ENCODE results near the gene ESF1. TPM values are rescaled to one million over a fixed set of nuclear protein-coding genes. Genes with fewer than 3 reads are reported as not detected.

The ESF1 gene
- total and polyA plus RNA-seq, 9 of the 15 experiments (the other 6 are each of a cell fraction or from before 2014, with no cell fraction given) = 7.0 to 30.4 (median 18.6) TPM

DNA sequence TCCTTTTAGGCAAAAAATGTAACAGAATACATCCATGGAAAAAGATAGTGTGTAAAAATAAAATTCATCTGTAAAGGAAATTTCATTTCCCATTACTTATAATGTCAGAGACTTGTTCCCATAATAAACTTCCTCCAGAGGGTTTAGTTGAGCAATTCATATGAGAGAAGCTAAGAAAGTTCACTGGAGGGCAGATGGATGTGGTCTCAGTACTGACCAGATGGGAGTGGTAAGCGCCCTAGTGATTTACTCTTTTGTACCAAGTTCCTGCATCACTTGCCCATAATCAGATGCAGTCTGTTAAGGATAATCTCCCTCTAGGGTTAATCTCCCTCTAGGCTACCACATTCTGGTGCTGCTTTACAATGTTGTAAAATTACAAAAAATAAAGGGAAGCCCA, 61.7 kb downstream of the ESF1 start:
- BruUV-seq (replicated peaks) = no TSS peak
- in situ Hi-C loops (cut with MboI) = no loop called here
- H3K36me3 ChIP-seq (ENCODE audit: control insufficient read depth, insufficient read depth, low read length) = peaks cover 62% of the 10 kb centered on the region

More for the DNA sequence above, 61.7 kb downstream of the ESF1 start:
- Histone ChIP-seq H3K79me2 (ENCODE audit: control insufficient read depth, insufficient read depth, low read length) (no peaks in the 10 kb centered on the region), H3K4me3 (no peak overlapping the region), H3K9me3 (replicated peaks; ENCODE audit: control insufficient read depth, insufficient read depth, low read depth, low read length) (no peaks in the 10 kb centered on the region), H3K9ac (ENCODE audit: insufficient read depth in 1 of 2, low read depth in 2 of 2, low read length in 2 of 2) (no peak overlapping the region), H3K27ac (ENCODE audit: extremely low read depth, low read depth, low read length) (no peak overlapping the region), H4K20me1 (replicated peaks; ENCODE audit: control insufficient read depth, insufficient read depth, low read length) (no peaks in the 10 kb centered on the region), H3K9me1 (ENCODE audit: control insufficient read depth, insufficient read depth, low read length) (no peaks in the 10 kb centered on the region), H3K27me3 (ENCODE audit: control insufficient read depth in 2 of 2, insufficient read depth in 2 of 2, low read length in 2 of 2) (no peaks in the 10 kb centered on the region), H3K4me1 (replicated peaks in 1 of 2; ENCODE audit: control insufficient read depth in 2 of 2, insufficient read depth in 2 of 2, low read length in 2 of 2) (no peaks in the 10 kb centered on the region), H3K4me2 (ENCODE audit: insufficient read depth, low read length) (no peak overlapping the region), H2AFZ (ENCODE audit: low read depth, low read length) (no peak overlapping the region)
- ChIA-PET POLR2A (no interaction called here), CTCF (ENCODE audit: low intra/inter-chr PET ratio) (no interaction called here)
- no peak for FAIRE-seq
- no peak for DNase-seq (ENCODE audit: extremely low read depth in 1 of 4, low spot score in 3 of 4)
- TF ChIP-seq ZNF124 (CRISPR knock-in tag; IDR thresholded peaks at IDR 0.05) (no peak), ZC3H4 (CRISPR knock-in tag; IDR thresholded peaks at IDR 0.05; ENCODE audit: borderline replicate concordance) (no peak), CBX5 (IDR thresholded peaks at IDR 0.05; ENCODE audit: borderline replicate concordance, low read depth) (no peak)
- TF ChIP-seq, protein P1, sequence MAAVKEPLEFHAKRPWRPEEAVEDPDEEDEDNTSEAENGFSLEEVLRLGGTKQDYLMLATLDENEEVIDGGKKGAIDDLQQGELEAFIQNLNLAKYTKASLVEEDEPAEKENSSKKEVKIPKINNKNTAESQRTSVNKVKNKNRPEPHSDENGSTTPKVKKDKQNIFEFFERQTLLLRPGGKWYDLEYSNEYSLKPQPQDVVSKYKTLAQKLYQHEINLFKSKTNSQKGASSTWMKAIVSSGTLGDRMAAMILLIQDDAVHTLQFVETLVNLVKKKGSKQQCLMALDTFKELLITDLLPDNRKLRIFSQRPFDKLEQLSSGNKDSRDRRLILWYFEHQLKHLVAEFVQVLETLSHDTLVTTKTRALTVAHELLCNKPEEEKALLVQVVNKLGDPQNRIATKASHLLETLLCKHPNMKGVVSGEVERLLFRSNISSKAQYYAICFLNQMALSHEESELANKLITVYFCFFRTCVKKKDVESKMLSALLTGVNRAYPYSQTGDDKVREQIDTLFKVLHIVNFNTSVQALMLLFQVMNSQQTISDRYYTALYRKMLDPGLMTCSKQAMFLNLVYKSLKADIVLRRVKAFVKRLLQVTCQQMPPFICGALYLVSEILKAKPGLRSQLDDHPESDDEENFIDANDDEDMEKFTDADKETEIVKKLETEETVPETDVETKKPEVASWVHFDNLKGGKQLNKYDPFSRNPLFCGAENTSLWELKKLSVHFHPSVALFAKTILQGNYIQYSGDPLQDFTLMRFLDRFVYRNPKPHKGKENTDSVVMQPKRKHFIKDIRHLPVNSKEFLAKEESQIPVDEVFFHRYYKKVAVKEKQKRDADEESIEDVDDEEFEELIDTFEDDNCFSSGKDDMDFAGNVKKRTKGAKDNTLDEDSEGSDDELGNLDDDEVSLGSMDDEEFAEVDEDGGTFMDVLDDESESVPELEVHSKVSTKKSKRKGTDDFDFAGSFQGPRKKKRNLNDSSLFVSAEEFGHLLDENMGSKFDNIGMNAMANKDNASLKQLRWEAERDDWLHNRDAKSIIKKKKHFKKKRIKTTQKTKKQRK (IDR thresholded peaks at IDR 0.05; ENCODE audit: borderline replicate concordance, low read depth, low read length) = no peak
- TF ChIP-seq, protein P2, sequence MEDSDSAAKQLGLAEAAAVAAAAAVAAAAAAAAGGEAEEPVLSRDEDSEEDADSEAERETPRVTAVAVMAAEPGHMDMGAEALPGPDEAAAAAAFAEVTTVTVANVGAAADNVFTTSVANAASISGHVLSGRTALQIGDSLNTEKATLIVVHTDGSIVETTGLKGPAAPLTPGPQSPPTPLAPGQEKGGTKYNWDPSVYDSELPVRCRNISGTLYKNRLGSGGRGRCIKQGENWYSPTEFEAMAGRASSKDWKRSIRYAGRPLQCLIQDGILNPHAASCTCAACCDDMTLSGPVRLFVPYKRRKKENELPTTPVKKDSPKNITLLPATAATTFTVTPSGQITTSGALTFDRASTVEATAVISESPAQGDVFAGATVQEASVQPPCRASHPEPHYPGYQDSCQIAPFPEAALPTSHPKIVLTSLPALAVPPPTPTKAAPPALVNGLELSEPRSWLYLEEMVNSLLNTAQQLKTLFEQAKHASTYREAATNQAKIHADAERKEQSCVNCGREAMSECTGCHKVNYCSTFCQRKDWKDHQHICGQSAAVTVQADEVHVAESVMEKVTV (CRISPR knock-in tag; IDR thresholded peaks at IDR 0.05) = no peak
- TF ChIP-seq, protein P3, sequence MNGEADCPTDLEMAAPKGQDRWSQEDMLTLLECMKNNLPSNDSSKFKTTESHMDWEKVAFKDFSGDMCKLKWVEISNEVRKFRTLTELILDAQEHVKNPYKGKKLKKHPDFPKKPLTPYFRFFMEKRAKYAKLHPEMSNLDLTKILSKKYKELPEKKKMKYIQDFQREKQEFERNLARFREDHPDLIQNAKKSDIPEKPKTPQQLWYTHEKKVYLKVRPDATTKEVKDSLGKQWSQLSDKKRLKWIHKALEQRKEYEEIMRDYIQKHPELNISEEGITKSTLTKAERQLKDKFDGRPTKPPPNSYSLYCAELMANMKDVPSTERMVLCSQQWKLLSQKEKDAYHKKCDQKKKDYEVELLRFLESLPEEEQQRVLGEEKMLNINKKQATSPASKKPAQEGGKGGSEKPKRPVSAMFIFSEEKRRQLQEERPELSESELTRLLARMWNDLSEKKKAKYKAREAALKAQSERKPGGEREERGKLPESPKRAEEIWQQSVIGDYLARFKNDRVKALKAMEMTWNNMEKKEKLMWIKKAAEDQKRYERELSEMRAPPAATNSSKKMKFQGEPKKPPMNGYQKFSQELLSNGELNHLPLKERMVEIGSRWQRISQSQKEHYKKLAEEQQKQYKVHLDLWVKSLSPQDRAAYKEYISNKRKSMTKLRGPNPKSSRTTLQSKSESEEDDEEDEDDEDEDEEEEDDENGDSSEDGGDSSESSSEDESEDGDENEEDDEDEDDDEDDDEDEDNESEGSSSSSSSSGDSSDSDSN (IDR thresholded peaks at IDR 0.05; ENCODE audit: borderline replicate concordance in 1 of 2, low read depth in 2 of 2, low read length in 2 of 2) = no peak
- TF ChIP-seq, protein P4, sequence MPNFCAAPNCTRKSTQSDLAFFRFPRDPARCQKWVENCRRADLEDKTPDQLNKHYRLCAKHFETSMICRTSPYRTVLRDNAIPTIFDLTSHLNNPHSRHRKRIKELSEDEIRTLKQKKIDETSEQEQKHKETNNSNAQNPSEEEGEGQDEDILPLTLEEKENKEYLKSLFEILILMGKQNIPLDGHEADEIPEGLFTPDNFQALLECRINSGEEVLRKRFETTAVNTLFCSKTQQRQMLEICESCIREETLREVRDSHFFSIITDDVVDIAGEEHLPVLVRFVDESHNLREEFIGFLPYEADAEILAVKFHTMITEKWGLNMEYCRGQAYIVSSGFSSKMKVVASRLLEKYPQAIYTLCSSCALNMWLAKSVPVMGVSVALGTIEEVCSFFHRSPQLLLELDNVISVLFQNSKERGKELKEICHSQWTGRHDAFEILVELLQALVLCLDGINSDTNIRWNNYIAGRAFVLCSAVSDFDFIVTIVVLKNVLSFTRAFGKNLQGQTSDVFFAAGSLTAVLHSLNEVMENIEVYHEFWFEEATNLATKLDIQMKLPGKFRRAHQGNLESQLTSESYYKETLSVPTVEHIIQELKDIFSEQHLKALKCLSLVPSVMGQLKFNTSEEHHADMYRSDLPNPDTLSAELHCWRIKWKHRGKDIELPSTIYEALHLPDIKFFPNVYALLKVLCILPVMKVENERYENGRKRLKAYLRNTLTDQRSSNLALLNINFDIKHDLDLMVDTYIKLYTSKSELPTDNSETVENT (CRISPR knock-in tag; IDR thresholded peaks at IDR 0.05) = no peak
- ATAC-seq = no peak
- WGBS (ENCODE audit: insufficient coverage, low coverage, missing lambda C conversion rate) = 100% methylated on average over 1 of the region's 1 CpG
- intact Hi-C loops (cut with micrococcal nuclease) = no loop called here

All from K562 (cell line).